ENCODE results near the gene PSAT1.

DNA sequence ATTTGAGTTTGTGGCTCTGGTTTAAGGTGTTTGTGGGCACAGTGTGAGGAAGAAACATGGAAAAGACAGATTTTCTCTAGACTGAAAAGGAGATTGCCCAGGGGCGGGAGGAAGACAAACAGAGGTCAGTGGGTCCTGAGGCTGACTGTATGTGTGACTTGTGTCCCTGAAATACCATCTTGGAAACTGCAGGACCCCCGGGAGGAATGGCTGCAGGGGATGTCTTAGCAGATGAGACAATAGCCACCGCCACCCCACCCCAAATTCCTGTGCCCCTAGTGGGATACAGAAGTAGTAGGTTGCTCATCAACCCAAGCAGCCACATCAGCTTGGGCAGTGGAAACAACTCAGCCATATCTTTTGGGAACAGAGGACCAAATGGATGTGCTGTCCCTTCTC lies 1.7 kb upstream of the PSAT1 start:
- no peak for TF ChIP-seq POLR2AphosphoS5 (IDR thresholded peaks at IDR 0.05; ENCODE audit: borderline replicate concordance, low read depth, low read length)
- no peak for TF ChIP-seq EZH2 (IDR thresholded peaks at IDR 0.05)
- no peak for TF ChIP-seq FOXP2 (optimal IDR thresholded peaks at IDR 0.05; ENCODE audit: control extremely low read depth, extremely low read length, insufficient read depth)
